B cell (primary cell): ENCODE results near the gene ADAMTS2. TPM values are rescaled to one million over a fixed set of nuclear protein-coding genes. Genes with fewer than 3 reads are reported as not detected.

Experiments used
- ATAC-seq: fragments of 200-7000 bp; cut with Tn5 transposase; one replicate; pipeline ENCODE4 v1.10.0; 2021; ENCODE audit warnings: low read depth, mild to moderate bottlenecking, moderate number of reproducible peaks, moderate library complexity
- CTCF ChIA-PET: fragments of 350-600 bp; sonication (Branson Sonifier 250); formaldehyde crosslinking; loops from one replicate; lab custom pipeline; 2021; ENCODE audit warnings: antibody characterized with exemption, inconsistent platforms; lab: Charles Lee
- POLR2A ChIA-PET: fragments of 350-600 bp; sonication (Branson Sonifier 250); formaldehyde crosslinking; loops from one replicate; lab custom pipeline; 2021; ENCODE audit warnings: antibody characterized with exemption; lab: Charles Lee
- DNase-seq: peaks from one replicate; pipeline ENCODE4 v3.0.0; 2013
- H2AFZ ChIP-seq: 2 replicates; pipeline ENCODE4 v1.6.1; 2012; ENCODE audit warnings: mild to moderate bottlenecking, low read depth, low read length; ENCODE audit not compliant: insufficient read depth, poor library complexity, severe bottlenecking
- H3K27ac ChIP-seq, 2 donors: 1 replicate in 1 of 2; 2 replicates in 1 of 2; pipeline ENCODE4 v1.5.1; 2012 to 2013; ENCODE audit warnings: low read length in 2 of 2, mild to moderate bottlenecking in 2 of 2, moderate library complexity in 1 of 2
- H3K27me3 ChIP-seq, 4 experiments: fragments of 200-600 bp in 1 of 4; sonication (generic) in 1 of 4; replicated peaks in 1 of 4; 1 replicate in 2 of 4; 2 replicates in 2 of 4; pipeline versions ENCODE4 v1.6.1 to v1.7.0; 2013 to 2016; ENCODE audit warnings: low read length in 3 of 4, mild to moderate bottlenecking in 2 of 4, mixed read lengths in 1 of 4, moderate library complexity in 1 of 4; ENCODE audit not compliant: insufficient read depth in 4 of 4, control insufficient read depth in 3 of 4; ENCODE audit errors: control extremely low read depth in 1 of 4
- H3K36me3 ChIP-seq, 2 experiments: replicated peaks in 1 of 2; 1 replicate in 1 of 2; 2 replicates in 1 of 2; pipeline versions ENCODE4 v1.6.1 to v1.7.1; 2013; ENCODE audit warnings: low read length in 1 of 2; ENCODE audit not compliant: insufficient read depth in 2 of 2, control insufficient read depth in 1 of 2; ENCODE audit errors: control extremely low read depth in 1 of 2, extremely low read depth in 1 of 2
- H3K4me1 ChIP-seq, 2 donors: fragments of 200-600 bp in 1 of 2; sonication (generic) in 1 of 2; 1 replicate in 1 of 2; 2 replicates in 1 of 2; pipeline versions ENCODE4 v1.5.1 to v1.6.1; 2013 to 2017; ENCODE audit warnings: low read length in 2 of 2; ENCODE audit not compliant: control insufficient read depth in 2 of 2, insufficient read depth in 2 of 2
- H3K4me2 ChIP-seq: replicated peaks from 2 replicates; pipeline ENCODE3; 2012; ENCODE audit warnings: mild to moderate bottlenecking, low read depth, low read length; ENCODE audit not compliant: poor library complexity, severe bottlenecking
- H3K4me3 ChIP-seq, 5 experiments: fragments of 200-600 bp in 1 of 5; sonication (generic) in 1 of 5; 1 replicate in 3 of 5; 2 replicates in 2 of 5; pipeline versions ENCODE4 v1.5.1 to v1.7.0; 2011 to 2016; ENCODE audit warnings: low read length in 4 of 5, mild to moderate bottlenecking in 4 of 5, low read depth in 2 of 5, control low read depth in 1 of 5, moderate library complexity in 1 of 5; ENCODE audit not compliant: insufficient read depth in 1 of 5; ENCODE audit errors: control extremely low read depth in 1 of 5, extremely low read depth in 1 of 5
- H3K79me2 ChIP-seq: fragments of 200-600 bp; sonication (generic); one replicate; pipeline ENCODE4 v1.6.0; 2016; ENCODE audit warnings: low read length; ENCODE audit not compliant: control insufficient read depth, insufficient read depth
- H3K9ac ChIP-seq: fragments of 200-600 bp; sonication (generic); 2 replicates; pipeline ENCODE4 v1.6.1; 2017; ENCODE audit warnings: mild to moderate bottlenecking, low read length, moderate library complexity
- H3K9me3 ChIP-seq, 3 donors: one replicate each; pipeline versions ENCODE4 v1.6.1 to v1.7.1; 2013; ENCODE audit warnings: low read length in 2 of 3; ENCODE audit not compliant: control insufficient read depth in 2 of 3, insufficient read depth in 1 of 3; ENCODE audit errors: control extremely low read depth in 1 of 3
- H4K20me1 ChIP-seq: 2 replicates; pipeline ENCODE4 v1.6.0; 2012; ENCODE audit warnings: mild to moderate bottlenecking, low read length; ENCODE audit not compliant: insufficient read depth, control insufficient read depth, poor library complexity, severe bottlenecking
- H3K27ac Mint-ChIP-seq: one replicate; pipeline ENCODE4 v1.8.0; 2021; ENCODE audit warnings: mixed read lengths
- H3K27me3 Mint-ChIP-seq: one replicate; pipeline ENCODE4 v1.8.0; 2021; ENCODE audit warnings: mixed read lengths
- H3K4me1 Mint-ChIP-seq: one replicate; pipeline ENCODE4 v1.8.0; 2021; ENCODE audit warnings: mixed read lengths
- H3K4me3 Mint-ChIP-seq: one replicate; pipeline ENCODE4 v1.8.0; 2021; ENCODE audit warnings: mixed read lengths
- H3K9me3 Mint-ChIP-seq: one replicate; pipeline ENCODE4 v1.8.0; 2022; ENCODE audit warnings: mixed read lengths; ENCODE audit not compliant: insufficient read depth
- EZH2 ChIP-seq: IDR thresholded peaks from 2 replicates; pipeline ENCODE4 v1.6.1; 2012; ENCODE audit warnings: borderline replicate concordance, low read depth, mild to moderate bottlenecking, moderate library complexity, low read length; ENCODE audit not compliant: insufficient read depth, poor library complexity, severe bottlenecking
- WGBS: methylation state at CpG from one replicate; pipeline ENCODE4 v1.1.5; 2013; ENCODE audit warnings: missing lambda C conversion rate; ENCODE audit not compliant: insufficient coverage; 5-methylcytosine and 5-hydroxymethylcytosine counted together
- intact Hi-C: fragments of 100-400 bp; cut with micrococcal nuclease; formaldehyde crosslinking; loops from one replicate; pipeline ENCODE4 v1.10.0; 2022
- polyA plus RNA-seq: library from polyadenylated mRNA; depleted of rRNA; stranded (reverse); fragments of >200 nt; gene quantifications from 2 replicates; pipeline ENCODE4 v1.2.3, GENCODE V29; 2012
- total RNA-seq, 2 donors: library from RNA; stranded (reverse); fragments of 120-200 nt in 1 of 2; gene quantifications; 1 replicate in 1 of 2; 2 replicates in 1 of 2; pipeline versions ENCODE4 v1.2.3 to v1.2.4, GENCODE V29; 2013 to 2022
- TF ChIP-seq, protein P1 (sequence below): fragments of 200-600 bp; IDR thresholded peaks from one replicate; pipeline ENCODE4 v1.8.0; 2022; ENCODE audit warnings: antibody characterized with exemption, mild to moderate bottlenecking

Gene ADAMTS2
- total and polyA plus RNA-seq, 2 donors (not counting 1 experiment from before 2014, with no cell fraction given): not detected

DNA sequence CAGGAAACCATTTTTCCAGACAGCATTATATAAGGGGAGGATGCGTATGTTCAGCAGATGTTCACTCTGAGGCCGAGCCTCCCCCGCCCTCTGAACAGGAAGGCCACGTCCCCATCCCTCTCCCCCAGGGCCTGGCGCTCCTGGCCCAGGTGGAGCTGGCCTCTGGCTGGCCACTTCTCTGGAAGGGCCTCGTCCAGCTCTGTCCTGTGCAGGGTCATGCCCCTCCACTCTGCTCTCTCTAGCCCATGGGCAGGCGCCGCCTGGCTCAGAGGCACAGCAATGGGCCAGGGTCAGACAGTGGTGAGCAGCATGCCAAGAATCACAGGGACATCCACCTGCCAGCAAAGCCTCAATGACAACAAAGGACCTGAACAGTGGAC is 34.2 kb downstream of the ADAMTS2 start:
- no peaks in the 10 kb centered on the region for H3K36me3 ChIP-seq
- Mint-ChIP-seq H3K27me3 (peaks cover 4% of the 10 kb centered on the region), H3K27ac (no peak overlapping the region), H3K4me1 (no peaks in the 10 kb centered on the region), H3K9me3 (no peaks in the 10 kb centered on the region), H3K4me3 (no peak overlapping the region)
- no peaks in the 10 kb centered on the region for H3K27me3 ChIP-seq
- TF ChIP-seq EZH2: no peak
- TF ChIP-seq, protein P1, sequence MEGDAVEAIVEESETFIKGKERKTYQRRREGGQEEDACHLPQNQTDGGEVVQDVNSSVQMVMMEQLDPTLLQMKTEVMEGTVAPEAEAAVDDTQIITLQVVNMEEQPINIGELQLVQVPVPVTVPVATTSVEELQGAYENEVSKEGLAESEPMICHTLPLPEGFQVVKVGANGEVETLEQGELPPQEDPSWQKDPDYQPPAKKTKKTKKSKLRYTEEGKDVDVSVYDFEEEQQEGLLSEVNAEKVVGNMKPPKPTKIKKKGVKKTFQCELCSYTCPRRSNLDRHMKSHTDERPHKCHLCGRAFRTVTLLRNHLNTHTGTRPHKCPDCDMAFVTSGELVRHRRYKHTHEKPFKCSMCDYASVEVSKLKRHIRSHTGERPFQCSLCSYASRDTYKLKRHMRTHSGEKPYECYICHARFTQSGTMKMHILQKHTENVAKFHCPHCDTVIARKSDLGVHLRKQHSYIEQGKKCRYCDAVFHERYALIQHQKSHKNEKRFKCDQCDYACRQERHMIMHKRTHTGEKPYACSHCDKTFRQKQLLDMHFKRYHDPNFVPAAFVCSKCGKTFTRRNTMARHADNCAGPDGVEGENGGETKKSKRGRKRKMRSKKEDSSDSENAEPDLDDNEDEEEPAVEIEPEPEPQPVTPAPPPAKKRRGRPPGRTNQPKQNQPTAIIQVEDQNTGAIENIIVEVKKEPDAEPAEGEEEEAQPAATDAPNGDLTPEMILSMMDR: no peak
- H4K20me1 ChIP-seq: no peaks in the 10 kb centered on the region
- no peaks in the 10 kb centered on the region for H3K4me1 ChIP-seq
- intact Hi-C loops: no loop called here
- WGBS: 71% methylated on average over 7 of the region's 8 CpGs
- H3K4me3 ChIP-seq: no peak overlapping the region
- no peaks in the 10 kb centered on the region for H3K79me2 ChIP-seq
- H2AFZ ChIP-seq: no peak overlapping the region
- POLR2A ChIA-PET: interaction anchor here (0.6 kb wide), 1 partner anchor 110 kb away, joined by 6 read pairs; no protein-coding TSS in a partner anchor
- CTCF ChIA-PET: no interaction called here
- H3K9ac ChIP-seq: no peak overlapping the region
- no peak for DNase-seq
- no peak overlapping the region for H3K27ac ChIP-seq
- no peak for ATAC-seq
- H3K4me2 ChIP-seq: no peak overlapping the region
- peaks cover 0 to 23% (median 0%) of the 10 kb centered on the region in 3 donors for H3K9me3 ChIP-seq

DNA sequence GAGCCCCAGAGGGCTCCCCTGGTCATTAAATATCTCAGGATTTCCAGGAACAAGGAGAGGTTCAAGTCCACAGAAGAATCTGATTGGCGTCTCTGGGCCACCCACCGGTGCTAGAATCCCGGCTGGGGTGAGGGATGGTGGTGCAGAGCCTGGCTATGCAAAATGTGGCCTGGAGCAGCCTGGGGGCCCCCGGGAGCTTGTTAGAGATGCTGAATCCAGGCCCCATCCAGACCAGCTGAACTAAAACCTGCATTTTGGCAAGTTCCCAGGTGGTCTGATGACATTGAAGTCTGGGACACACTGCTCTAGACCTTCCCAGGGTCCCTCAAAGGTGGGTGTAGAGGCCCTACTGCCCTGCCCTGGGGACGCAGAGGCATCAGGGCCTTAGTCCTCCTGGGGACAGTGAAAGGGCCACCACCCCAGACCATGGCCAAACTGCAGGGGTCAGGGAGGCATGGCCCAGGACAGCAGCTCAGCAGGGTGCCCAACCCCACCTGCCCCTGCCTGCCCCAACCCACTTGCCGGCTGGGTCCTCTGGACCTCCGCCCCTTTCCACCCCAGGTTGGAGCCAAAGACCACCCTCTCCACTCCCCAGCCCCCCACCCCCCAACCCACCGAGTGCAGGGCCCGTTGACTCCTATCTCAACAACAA is 34.7 kb downstream of the ADAMTS2 start:
- H3K9me3 Mint-ChIP-seq: peaks cover under 1% of the 10 kb centered on the region
- ATAC-seq (no peak), DNase-seq (no peak)
- Histone ChIP-seq H3K27me3 (no peaks in the 10 kb centered on the region), H3K79me2 (no peaks in the 10 kb centered on the region), H3K4me3 (no peak overlapping the region), H2AFZ (no peak overlapping the region), H4K20me1 (no peaks in the 10 kb centered on the region), H3K4me1 (no peaks in the 10 kb centered on the region), H3K36me3 (no peaks in the 10 kb centered on the region), H3K9me3 (peaks cover 0 to 23% (median 0%) of the 10 kb centered on the region in 3 donors), H3K27ac (no peak overlapping the region), H3K9ac (no peak overlapping the region), H3K4me2 (no peak overlapping the region)
- no peak overlapping the region for H3K27ac Mint-ChIP-seq
- TF ChIP-seq EZH2: no peak
- TF ChIP-seq, protein P1: no peak
- H3K27me3 Mint-ChIP-seq: peaks cover 4% of the 10 kb centered on the region
- intact Hi-C loops: no loop called here
- 86% methylated on average over 7 of the region's 9 CpGs for WGBS
- POLR2A ChIA-PET: interaction anchor here (0.6 kb wide), 1 partner anchor 111 kb away, joined by 6 read pairs; no protein-coding TSS in a partner anchor
- CTCF ChIA-PET: no interaction called here
- no peak overlapping the region for H3K4me3 Mint-ChIP-seq
- no peaks in the 10 kb centered on the region for H3K4me1 Mint-ChIP-seq
